Hippocampal formation (tissue), 2 donors: ENCODE data around the gene CEACAM18.
"Not testable (repeated sequence)": the region's sequence is repeated elsewhere in the genome, so short reads cannot be mapped to it uniquely, and the experiment has no call there.

Source experiments
- DNase-seq, 2 donors: peaks; one replicate each; lab custom pipeline; 2025; lab: John Stamatoyannopoulos, UW

CEACAM18 gene

GRCh38 chr19:51478381-51479234, at the start of gene CEACAM18:
CEACAM18 (plus strand) TSS chr19:51478539.
- no peak for DNase-seq

DNA sequence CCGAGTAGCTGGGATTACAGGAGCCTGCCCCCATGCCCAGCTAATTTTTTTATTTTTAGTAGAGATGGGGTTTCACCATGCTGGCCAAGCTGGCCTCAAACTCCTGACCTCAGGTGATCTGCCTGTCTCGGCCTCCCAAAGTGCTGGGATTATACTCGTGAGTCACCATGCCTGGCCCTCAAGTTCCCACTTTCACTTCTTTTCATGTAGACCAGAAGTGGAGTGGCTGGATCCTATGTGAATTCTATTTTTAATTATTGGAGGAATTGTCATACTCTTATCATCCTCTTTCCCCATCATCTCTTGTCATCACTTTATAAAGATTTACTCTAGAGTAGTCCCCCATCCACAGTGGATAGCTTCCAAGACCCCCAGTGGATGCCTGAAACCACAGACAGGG, 48.1 kb upstream of the CEACAM18 start:
- no peak for DNase-seq

DNA sequence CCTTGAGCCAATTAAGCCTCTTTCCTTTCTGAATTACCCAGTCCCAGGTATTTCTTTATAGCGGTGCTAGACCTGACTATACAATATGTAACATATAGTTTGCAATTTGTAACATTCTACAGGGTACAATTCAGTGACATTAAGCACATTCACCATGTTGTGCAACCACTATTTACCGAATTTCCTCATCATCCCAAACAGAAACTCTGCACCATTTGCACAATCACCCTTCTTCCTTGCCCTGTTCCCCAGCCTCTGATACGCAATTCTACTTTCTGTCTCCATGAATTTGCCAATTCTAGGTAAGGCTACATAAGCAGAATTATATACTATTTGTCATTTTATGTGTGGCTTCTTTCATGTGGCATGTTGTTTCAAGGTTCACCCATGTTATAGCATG, 47.2 kb upstream of the CEACAM18 start:
- DNase-seq = no peak

GRCh38 chr19:51433043-51433442, 45.3 kb upstream of the CEACAM18 start:
- no peak for DNase-seq

- no peak for DNase-seq
Observed at GRCh38 chr19:51434456-51434855, 43.9 kb upstream of the CEACAM18 start.

GRCh38 chr19:51439021-51439465, 39.3 kb upstream of the CEACAM18 start:
- no peak for DNase-seq

DNA sequence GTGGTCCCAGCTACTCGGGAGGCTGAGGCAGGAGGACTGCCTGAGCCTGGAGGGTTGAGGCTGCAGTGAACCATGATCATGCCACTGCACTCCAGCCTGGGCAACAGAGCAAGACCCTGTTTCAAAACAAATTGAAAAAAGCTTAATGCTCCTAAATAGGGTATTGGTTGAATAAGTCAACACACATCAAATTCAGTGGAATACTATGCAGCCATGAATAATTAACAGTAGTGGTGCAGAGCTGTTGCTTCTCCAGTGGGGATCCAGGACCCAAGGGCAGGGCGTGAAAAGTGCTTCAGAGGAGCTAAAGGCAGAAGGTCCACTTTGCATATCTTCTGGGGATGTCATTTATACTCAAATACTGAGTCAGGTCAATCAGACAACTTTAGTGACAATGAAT, 38.3 kb upstream of the CEACAM18 start:
- DNase-seq = no peak

DNA sequence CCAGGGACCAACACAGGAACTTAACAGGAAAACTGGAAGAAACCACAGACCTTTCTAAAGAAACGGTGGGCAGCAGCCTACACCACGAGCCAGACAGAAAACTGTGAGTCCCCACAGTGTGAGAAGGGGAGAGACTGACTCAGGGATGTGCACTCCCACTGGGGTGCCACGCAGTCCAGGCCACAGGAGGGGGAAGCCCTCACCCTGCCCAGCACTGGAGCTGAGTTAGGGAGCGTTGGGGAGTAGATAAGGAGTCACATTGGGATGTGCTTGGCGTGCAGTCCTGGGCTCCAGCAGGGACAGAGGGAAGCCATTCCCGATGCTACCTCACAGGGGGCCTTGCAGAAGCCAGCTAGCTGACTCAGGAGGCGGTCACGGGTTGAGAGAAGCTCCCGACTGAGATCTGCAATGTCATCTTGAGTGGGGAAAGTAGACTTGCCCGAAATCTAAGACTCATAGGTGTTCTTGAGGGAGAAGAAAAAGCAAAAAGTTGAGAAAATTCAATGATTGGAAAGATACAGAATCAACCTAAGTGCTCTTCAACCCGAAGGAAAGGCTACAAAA, 37.4 kb upstream of the CEACAM18 start:
- DNase-seq = no peak

DNA sequence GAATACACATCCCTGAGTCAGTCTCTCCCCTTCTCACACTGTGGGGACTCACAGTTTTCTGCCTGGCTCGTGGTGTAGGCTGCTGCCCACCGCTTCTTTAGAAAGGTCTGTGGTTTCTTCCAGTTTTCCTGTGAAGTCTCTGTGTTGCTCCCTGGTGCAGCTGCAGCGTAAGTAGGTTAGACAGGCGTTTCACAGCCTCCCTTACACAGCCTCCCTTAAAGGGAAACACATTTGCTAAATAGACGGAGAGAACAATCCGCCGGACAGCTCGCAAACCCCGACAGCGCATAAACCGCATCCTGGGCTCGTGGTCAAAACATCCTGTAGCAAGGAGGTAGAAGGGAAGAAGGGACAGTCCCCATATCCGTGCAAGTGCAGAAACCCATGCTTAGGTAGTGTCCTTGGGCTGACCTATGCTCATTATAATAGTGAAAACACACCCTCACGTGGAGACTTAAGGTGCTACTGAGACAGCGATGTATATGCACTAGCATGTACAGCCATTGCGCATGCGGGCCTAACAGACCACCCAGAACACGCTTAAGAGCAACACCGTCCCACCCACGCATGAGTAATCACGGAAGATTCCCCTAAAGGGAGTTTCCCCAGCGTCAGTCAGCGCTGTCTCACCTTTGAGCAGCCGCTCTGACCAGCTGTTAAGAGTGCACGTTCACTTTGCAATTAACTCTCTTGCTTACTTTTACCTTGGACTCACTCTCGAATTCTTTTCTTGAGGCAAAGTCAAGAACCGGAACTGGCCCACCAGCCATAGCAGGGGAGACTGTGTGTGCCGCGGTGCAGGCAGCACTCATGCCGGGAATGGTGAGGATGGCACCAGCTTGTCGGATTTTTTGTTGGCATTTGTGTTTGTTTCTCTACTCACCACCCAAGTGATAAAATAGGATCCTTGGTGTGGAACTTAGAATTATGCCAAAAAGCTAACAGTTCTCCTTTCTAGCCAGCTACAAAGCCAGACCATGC, 36.6 kb upstream of the CEACAM18 start:
- DNase-seq = no peak

DNA sequence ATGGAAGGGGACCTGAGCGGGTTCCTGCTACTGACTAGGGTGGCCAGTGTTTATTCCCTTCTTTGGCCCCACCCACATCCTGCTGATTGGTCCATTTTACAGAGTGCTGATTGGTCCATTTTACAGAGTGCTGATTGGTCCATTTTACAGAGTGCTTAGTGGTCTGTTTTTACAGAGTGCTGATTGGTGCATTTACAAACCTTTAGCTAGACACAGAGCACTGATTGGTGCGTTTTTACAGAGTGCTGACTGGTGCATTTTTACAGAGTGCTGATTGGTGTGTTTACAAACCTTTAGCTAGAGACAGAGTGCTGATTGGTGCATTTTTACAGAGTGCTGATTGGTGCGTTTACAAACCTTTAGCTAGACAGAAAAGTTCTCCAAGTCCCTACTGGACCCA, 30.8 kb upstream of the CEACAM18 start:
- DNase-seq = not testable (repeated sequence)

- no peak for DNase-seq
Observed at GRCh38 chr19:51448011-51448410, 30.3 kb upstream of the CEACAM18 start.

- DNase-seq = no peak
Observed at GRCh38 chr19:51448411-51449016, 29.8 kb upstream of the CEACAM18 start.

DNA sequence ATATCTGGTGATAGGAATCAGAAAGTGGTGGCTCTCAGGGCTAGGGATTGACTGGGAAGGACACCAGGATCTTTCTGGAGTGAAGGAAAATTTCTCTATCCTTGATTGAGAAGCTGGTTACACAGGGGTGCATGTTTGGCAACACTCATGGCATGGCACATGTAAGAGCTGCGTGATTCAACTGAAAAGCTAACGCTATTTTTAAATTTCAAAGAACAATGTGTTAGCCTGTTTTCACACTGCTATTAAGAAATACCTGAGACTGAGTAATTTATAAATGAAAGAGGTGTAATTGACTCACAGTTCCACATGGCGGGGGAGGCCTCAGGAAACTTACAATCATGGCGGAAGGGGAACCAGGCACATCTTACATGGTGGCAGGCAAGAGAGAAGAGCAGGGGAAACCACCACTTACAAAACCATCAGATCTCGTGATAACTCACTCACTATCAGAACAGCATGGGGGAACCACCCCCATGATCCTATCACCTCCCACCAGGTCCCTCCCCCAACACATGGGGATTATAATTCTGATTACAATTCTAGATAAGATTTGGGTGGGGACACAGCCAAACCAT, 27.5 kb upstream of the CEACAM18 start:
- DNase-seq = no peak

- no peak for DNase-seq
Observed at GRCh38 chr19:51456541-51457290, 21.6 kb upstream of the CEACAM18 start.

GRCh38 chr19:51457351-51458013, 20.9 kb upstream of the CEACAM18 start:
- DNase-seq = no peak

DNA sequence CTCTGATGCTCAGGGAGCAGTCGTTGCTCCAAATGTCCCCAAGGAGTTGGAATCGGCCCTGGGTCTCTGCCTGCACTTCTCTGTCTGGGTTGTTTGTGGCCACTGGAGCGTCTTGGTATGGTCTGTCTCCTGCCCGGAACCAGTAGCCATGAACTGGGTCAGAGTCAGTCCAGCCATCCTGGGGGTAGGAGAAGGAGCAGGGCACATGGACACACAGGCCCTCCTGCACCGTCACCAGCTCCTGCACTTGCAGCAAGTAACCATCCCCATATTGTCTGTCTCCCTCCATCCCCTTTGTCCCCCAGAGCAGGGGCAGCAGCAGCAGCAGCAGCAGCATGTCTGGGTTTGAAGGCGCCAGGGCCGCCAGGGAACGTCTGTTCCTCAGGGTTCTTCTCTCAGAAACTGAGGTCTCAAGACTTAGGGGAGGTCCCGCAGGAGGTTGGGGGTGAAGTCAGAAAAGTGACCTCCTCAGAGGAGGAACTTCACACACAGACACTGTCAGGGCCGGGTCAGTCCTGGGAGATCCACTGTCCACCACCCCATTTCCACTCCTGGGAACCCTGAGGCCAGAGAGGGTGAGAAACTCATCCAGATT, 20.2 kb upstream of the CEACAM18 start, which contains the start of gene SIGLEC8:
SIGLEC8 (minus strand) TSS at position 404 of the 595 bp plus-strand sequence; CDS start at position 337, 67 bp downstream.
- DNase-seq = no peak

DNA sequence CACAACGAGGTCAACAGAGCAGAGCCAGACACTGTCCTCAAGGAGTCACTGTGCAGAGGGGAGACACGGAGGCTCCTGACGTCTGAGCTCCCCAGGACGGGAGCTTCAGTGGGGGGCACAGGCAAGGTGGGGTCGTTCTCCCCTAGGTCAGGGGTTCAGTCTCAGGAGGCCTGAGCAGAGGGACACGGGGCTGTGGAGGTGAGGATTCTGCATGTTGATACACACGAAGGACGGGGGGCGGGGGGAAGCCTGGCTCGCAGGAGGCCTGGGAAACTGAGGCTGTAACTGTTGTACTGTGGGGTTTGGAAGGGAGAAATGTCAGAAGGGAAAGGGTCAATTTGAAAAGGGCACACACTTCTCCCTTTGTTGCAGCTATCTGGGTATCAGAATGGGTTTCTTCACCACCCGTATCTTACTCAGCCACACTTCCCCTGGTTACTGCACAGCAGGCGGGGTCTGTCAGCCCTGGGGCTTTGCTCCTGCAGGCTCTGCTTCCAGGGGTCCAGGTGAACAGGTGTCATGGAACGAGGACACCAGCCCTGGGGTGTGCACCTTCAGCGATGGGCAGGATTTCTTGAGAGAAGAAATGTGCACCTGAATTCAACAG, 19.3 kb upstream of the CEACAM18 start:
- no peak for DNase-seq

GRCh38 chr19:51460164-51460992, 18.0 kb upstream of the CEACAM18 start:
- DNase-seq = no peak
